H7 (cell line): ENCODE results near the gene APOL4. TPM values are rescaled to one million over a fixed set of nuclear protein-coding genes. Genes with fewer than 3 reads are reported as not detected.
"Not testable (repeated sequence)": the region's sequence is repeated elsewhere in the genome, so short reads cannot be mapped to it uniquely, and the experiment has no call there.

Experiments
- DNase-seq: peaks from one replicate; pipeline ENCODE4 v3.0.0; 2012
- H3K27me3 ChIP-seq: 2 replicates; pipeline ENCODE4 v1.6.0; 2011; ENCODE audit warnings: mild to moderate bottlenecking, low read length; ENCODE audit not compliant: control insufficient read depth, insufficient read depth
- H3K36me3 ChIP-seq: replicated peaks from 2 replicates; pipeline ENCODE4 v1.5.1; 2011; ENCODE audit warnings: low read length; ENCODE audit not compliant: control insufficient read depth, insufficient read depth
- H3K4me3 ChIP-seq: 2 replicates; pipeline ENCODE4 v1.5.1; 2011; ENCODE audit warnings: low read depth, mild to moderate bottlenecking, control low read depth, low read length, moderate library complexity; ENCODE audit not compliant: insufficient read depth
- total RNA-seq: library from RNA; depleted of rRNA; stranded (reverse); fragments of >200 nt; shearing (Covaris generic); gene quantifications from 2 replicates; pipeline ENCODE4 v1.2.3, GENCODE V29; 2014

The APOL4 gene
- total RNA-seq, 1 experiment from 2014 or later = not detected

DNA sequence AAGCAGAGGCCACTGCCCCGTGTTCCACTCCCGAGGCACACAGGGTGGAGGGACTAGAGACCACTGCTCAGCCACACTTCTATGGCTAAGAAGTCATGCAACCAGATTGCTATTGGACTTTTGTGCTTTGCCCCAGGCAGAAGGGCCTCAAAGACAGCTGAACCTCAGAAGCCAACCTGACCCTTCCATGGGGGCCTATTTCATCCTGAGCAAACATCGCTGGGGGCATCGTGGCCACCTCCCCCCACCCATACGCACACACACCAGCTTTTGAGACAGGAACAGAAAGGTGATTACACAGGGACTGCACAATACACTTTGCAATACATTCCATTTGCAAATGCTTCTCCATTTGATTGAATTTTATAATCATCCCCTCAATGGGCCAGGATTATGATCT, 4.0 kb upstream of the APOL4 start:
- not testable (repeated sequence) for H3K27me3 ChIP-seq, H3K4me3 ChIP-seq, H3K36me3 ChIP-seq, DNase-seq

- Histone ChIP-seq H3K27me3 (no peaks in the 10 kb centered on the region), H3K4me3 (no peak overlapping the region), H3K36me3 (no peaks in the 10 kb centered on the region)
- no peak for DNase-seq
These were observed 3.0 kb upstream of the APOL4 start for GRCh38 chr22:36204632-36205015.

- DNase-seq = no peak
- no peaks in the 10 kb centered on the region for H3K36me3 ChIP-seq
- no peak overlapping the region for H3K4me3 ChIP-seq
- H3K27me3 ChIP-seq = no peaks in the 10 kb centered on the region
These were observed 2.5 kb upstream of the APOL4 start for GRCh38 chr22:36204001-36204631.

- DNase-seq, H3K4me3 ChIP-seq, H3K36me3 ChIP-seq, H3K27me3 ChIP-seq: not testable (repeated sequence)
These were observed 1.8 kb upstream of the APOL4 start for GRCh38 chr22:36203441-36203840.

DNA sequence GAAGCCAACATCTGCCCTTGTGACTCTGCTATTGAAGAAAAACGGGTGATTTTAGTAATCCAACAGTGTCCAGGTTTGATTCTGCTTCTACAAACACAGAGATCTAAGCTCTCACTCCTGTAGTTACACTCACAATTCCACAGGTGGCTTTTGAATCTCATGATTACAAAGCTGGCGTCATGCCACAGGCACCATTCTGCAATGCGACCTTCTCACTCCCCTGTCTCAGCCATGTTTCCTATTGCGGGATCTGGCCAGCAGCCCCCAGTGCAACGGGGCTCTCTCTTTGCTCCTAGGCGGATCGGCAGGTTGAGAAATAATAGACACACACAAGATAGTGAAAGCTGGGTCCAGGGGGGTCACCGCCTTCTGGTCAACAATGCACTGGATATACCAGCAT, 1.3 kb upstream of the APOL4 start:
- not testable (repeated sequence) for H3K27me3 ChIP-seq, H3K4me3 ChIP-seq, DNase-seq, H3K36me3 ChIP-seq

GRCh38 chr22:36201025-36201424, 584 bp downstream of the APOL4 start:
- H3K27me3 ChIP-seq, H3K36me3 ChIP-seq, DNase-seq, H3K4me3 ChIP-seq: not testable (repeated sequence)

GRCh38 chr22:36199001-36199551, 2.5 kb downstream of the APOL4 start:
- Histone ChIP-seq H3K4me3 (no peak overlapping the region), H3K36me3 (no peaks in the 10 kb centered on the region), H3K27me3 (no peaks in the 10 kb centered on the region)
- no peak for DNase-seq

- no peak for DNase-seq
- Histone ChIP-seq H3K36me3 (no peaks in the 10 kb centered on the region), H3K4me3 (no peak overlapping the region), H3K27me3 (no peaks in the 10 kb centered on the region)
These were observed 3.1 kb downstream of the APOL4 start for GRCh38 chr22:36198536-36198935.

DNA sequence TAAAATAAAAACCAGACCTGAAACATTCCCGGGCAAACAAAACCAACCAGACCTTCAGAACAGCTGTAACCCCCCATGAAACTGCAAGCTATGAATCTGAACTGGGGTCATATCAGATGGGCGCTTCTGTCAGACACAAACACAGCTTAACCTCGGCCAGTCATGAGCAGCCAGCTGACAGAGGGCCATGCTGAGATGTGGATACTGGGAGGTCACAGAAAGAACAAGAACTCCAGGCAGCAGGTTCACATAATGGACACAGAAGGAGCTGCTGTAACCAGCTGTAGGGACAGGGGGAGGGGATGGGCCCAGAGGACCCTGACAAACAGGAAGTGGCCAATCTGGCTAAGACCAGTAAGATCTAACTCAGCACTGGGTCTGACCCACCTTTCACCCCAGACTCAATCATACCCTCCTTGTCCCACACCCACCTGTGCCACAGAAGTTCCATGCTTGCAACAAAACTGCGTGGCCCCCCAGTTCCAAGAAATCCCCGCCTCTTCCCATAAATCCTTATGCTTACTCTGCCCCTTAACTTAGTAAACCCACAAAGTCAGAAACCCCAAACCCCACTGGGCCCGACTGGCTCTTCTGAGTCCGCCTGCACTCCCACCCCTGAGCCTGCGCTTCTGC, 4.0 kb downstream of the APOL4 start:
- Histone ChIP-seq H3K27me3 (no peaks in the 10 kb centered on the region), H3K4me3 (no peak overlapping the region), H3K36me3 (no peaks in the 10 kb centered on the region)
- peak; percentile 52 for DNase-seq

DNA sequence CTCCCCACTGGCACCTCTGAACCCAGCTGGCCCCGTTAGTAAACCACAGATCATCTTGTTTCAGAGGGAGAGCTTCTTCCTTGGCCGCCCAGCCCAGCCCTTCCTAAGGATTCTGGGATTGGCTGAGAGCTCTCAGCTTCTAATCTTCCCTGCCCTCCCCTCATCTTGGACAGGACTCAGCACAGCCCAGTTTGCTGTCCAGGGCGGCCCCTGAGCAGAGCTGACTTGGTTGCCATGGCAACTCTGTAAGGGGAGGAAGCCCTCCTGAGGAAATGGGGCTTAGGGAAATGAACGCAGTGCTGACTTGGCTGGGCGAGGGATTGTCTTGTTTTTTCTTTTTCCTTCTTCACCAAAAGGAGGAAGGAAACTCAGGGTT, 4.6 kb downstream of the APOL4 start:
- H3K4me3 ChIP-seq = no peak overlapping the region
- peak; percentile 81 for DNase-seq
- no peaks in the 10 kb centered on the region for H3K27me3 ChIP-seq
- no peaks in the 10 kb centered on the region for H3K36me3 ChIP-seq

- DNase-seq = no peak
- Histone ChIP-seq H3K36me3 (no peaks in the 10 kb centered on the region), H3K27me3 (no peaks in the 10 kb centered on the region), H3K4me3 (no peak overlapping the region)
These were observed 5.2 kb downstream of the APOL4 start for GRCh38 chr22:36196254-36197064.

DNA sequence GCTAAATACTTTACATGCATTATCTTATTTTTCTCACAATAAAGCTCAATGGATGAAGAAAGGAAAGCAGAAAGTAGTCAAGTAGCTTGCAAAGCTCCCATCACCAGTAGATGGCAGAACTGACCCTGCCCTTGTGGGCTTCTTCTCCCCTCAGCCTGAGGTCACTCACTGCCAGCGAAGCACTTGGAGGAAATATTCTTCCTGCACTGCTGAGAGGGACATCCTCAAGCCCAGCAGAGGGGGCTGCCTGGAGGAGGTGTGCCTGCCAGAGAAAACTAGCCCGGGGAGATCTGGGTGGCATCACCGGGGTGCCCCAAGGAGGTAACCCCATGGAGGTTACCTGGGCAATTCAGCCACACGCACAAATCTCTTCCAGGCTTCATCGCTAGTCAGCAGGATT, 6.6 kb downstream of the APOL4 start:
- Histone ChIP-seq H3K4me3 (no peak overlapping the region), H3K36me3 (no peaks in the 10 kb centered on the region), H3K27me3 (no peaks in the 10 kb centered on the region)
- DNase-seq = peak; percentile 60

- DNase-seq = no peak
- Histone ChIP-seq H3K36me3 (no peaks in the 10 kb centered on the region), H3K4me3 (no peak overlapping the region), H3K27me3 (no peaks in the 10 kb centered on the region)
These were observed 7.2 kb downstream of the APOL4 start for GRCh38 chr22:36194385-36194784.

DNA sequence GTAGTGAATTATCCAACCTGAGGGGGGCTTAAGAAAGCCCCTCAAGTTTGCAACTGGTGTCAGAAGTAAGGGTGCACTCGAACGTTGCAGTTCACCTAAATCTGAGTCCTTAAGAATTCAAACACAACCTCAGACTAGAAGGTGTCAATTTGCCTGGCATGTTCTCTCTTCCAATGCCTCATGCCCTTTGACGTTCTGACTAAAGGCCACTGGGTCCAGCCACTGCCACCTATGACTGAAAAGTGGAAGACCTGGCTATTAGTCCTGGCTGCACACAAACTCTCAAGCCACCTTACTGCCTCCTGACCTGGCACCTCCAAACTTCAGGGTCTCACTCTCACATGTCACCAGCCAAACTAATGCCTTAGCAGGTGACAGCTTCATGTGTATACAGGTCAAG, 8.0 kb downstream of the APOL4 start:
- no peak for DNase-seq
- Histone ChIP-seq H3K27me3 (no peaks in the 10 kb centered on the region), H3K36me3 (no peaks in the 10 kb centered on the region), H3K4me3 (no peak overlapping the region)

DNA sequence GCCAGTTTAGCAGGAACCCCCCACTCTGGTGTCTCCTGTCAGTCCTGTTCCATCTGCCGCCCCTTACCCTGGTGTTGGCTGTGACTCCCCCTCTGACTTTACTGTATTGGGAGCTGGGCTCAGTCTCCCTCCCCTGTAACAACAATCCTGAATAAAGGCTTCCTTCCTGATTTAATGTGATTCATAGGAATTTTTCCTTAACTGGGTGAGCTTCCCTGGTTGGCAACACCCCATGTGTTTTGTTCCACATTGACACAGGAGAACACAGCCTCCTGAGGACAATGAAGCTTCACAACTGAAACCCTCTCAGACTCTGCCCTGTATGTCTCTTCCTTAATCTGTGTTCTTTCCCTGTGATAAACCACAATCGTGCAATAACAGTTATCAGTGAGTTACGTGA, 8.4 kb downstream of the APOL4 start:
- DNase-seq = no peak
- H3K36me3 ChIP-seq = no peaks in the 10 kb centered on the region
- H3K4me3 ChIP-seq = no peak overlapping the region
- no peaks in the 10 kb centered on the region for H3K27me3 ChIP-seq
